Left lung (tissue), 14 donors: ENCODE results near the gene MMP19. TPM values are rescaled to one million over a fixed set of nuclear protein-coding genes. Genes with fewer than 3 reads are reported as not detected.

ENCODE experiments used
- ATAC-seq: fragments of 200-7000 bp; cut with Tn5 transposase; one replicate; pipeline ENCODE4 v1.9.1; 2020; ENCODE audit warnings: moderate library complexity
- DNase-seq, 4 donors: peaks; one replicate each; pipeline ENCODE4 v3.0.0-alpha.2; 2013 to 2020
- H3K27ac ChIP-seq, 2 donors: fragments of 200-600 bp; sonication (generic) in 1 of 2; one replicate each; pipeline versions ENCODE4 v1.5.0 to v1.8.0; 2020 to 2021
- H3K27me3 ChIP-seq, 2 donors: fragments of 200-600 bp; sonication (generic) in 1 of 2; one replicate each; pipeline versions ENCODE4 v1.5.0 to v1.8.0; 2020 to 2021
- H3K36me3 ChIP-seq, 2 donors: fragments of 200-600 bp; sonication (generic) in 1 of 2; one replicate each; pipeline versions ENCODE4 v1.5.0 to v1.8.0; 2020 to 2021
- H3K4me1 ChIP-seq, 2 donors: fragments of 200-600 bp; one replicate each; pipeline ENCODE4 v1.8.0; 2021
- H3K4me3 ChIP-seq, 2 donors: fragments of 200-600 bp; sonication (generic) in 1 of 2; one replicate each; pipeline versions ENCODE4 v1.5.0 to v1.8.0; 2020 to 2021; ENCODE audit warnings: mild to moderate bottlenecking in 1 of 2
- H3K9me3 ChIP-seq, 2 donors: fragments of 200-600 bp; sonication (generic) in 1 of 2; one replicate each; pipeline versions ENCODE4 v1.5.0 to v1.8.0; 2020 to 2021
- CTCF ChIP-seq, 2 donors: fragments of 200-600 bp; sonication (generic) in 1 of 2; IDR thresholded peaks; one replicate each; pipeline versions ENCODE4 v1.5.0 to v1.8.0; 2021; ENCODE audit warnings: antibody characterized with exemption in 2 of 2
- intact Hi-C, 2 donors: fragments of 100-400 bp; cut with DNase I; formaldehyde crosslinking; loops; one replicate each; pipeline versions ENCODE4 v1.11.2 to v1.14.2; 2022
- long read RNA-seq, 12 donors: library from polyadenylated mRNA in 2 of 12; unstranded in 2 of 12; transcript quantifications; one replicate each; pipeline ENCODE4 v2.0.0 and lab custom pipeline, GENCODE V29; 2019 to 2026
- polyA plus RNA-seq, 6 donors: library from polyadenylated mRNA; unstranded; fragments of 120-200 nt; gene quantifications; one replicate each; pipeline ENCODE4 v1.2.1, GENCODE V29; 2013; ENCODE audit not compliant: insufficient read length in 6 of 6
- total RNA-seq, 2 donors: library from RNA; stranded (reverse); fragmentation: NEBNext Ultra II Directional; extraction: Animal tissue kit (Norgen Biotek cat#: 25700); gene quantifications; one replicate each; pipeline ENCODE4 v1.2.1, GENCODE V29; 2021
- donor health status: DM: no; HTN: yes; CAD: no.
- donor health status: DM: no; HTN: no; CAD: no.

MMP19 gene
- total RNA-seq (10 to 100 TPM; 49.3 to 78.4 TPM), polyA plus RNA-seq (10 to 100 TPM in 5 of 6 donors, 1 to 10 TPM in 1; 9.9 to 13.0 (median 11.8) TPM)
- long read RNA-seq, donor 1, partial matches to known transcripts, result 0 of 1 reads
- long read RNA-seq, donor 1, other reads (novel, unspliced or antisense), result 0 of 1 reads
- long read RNA-seq, donor 2, partial matches to known transcripts, result 0 of 1 reads
- long read RNA-seq, donor 2, other reads (novel, unspliced or antisense), result 0 of 1 reads
- long read RNA-seq, donor 3, result 0 reads
- long read RNA-seq, donor 4, partial matches to known transcripts, result 10 of 22 reads
- long read RNA-seq, donor 4, other reads (novel, unspliced or antisense), result 8 of 22 reads
- long read RNA-seq, donor 5, result 0 reads
- long read RNA-seq, donor 6, partial matches to known transcripts, result 0 of 3 reads
- long read RNA-seq, donor 6, other reads (novel, unspliced or antisense), result 0 of 3 reads
- long read RNA-seq, donor 7, partial matches to known transcripts, result 0 of 1 reads
- long read RNA-seq, donor 7, other reads (novel, unspliced or antisense), result 0 of 1 reads
- long read RNA-seq, donor 8, partial matches to known transcripts, result 0 of 1 reads
- long read RNA-seq, donor 8, other reads (novel, unspliced or antisense), result 0 of 1 reads
- long read RNA-seq, donor 9, result 0 reads
- long read RNA-seq, donor 10, transcript MMP19-201 (9 exons, 2,229 nt), result major isoform, 34 of 59 reads
- long read RNA-seq, donor 10, partial matches to known transcripts, result 10 of 59 reads
- long read RNA-seq, donor 10, other reads (novel, unspliced or antisense), result 15 of 59 reads
- long read RNA-seq, donor 11, result 0 reads
- long read RNA-seq, donor 12, result 0 reads

GRCh38 chr12:55842681-55843429, at the start of gene MMP19:
Gene MMP19 (minus strand): TSS chr12:55842936. CDS start chr12:55842830, 106 bp downstream.
- ATAC-seq (peak; percentile 61), DNase-seq (peak in 2 of 4 donors; percentile 69 to 82)
- Histone ChIP-seq H3K27me3 (no peaks in the 10 kb centered on the region), H3K36me3 (peaks cover 0 to 15% of the 10 kb centered on the region in 2 donors), H3K9me3 (no peaks in the 10 kb centered on the region), H3K27ac (peak within 1 kb of the TSS; percentile 15 to 69), H3K4me3 (peak within 1 kb of the TSS; percentile 37 to 54), H3K4me1 (peaks cover 5 to 34% of the 10 kb centered on the region in 2 donors)
- TF ChIP-seq CTCF (IDR thresholded peaks at IDR 0.05), result no peak
- intact Hi-C loops, result no loop called here

GRCh38 chr12:55891310-55891709, 48.6 kb upstream of the MMP19 start:
- intact Hi-C loops, result no loop called here
- no peak for DNase-seq
- H3K4me3 ChIP-seq, result no peak overlapping the region
- no peak for ATAC-seq
- no peaks in the 10 kb centered on the region for H3K36me3 ChIP-seq
- H3K27ac ChIP-seq, result no peak overlapping the region
- no peaks in the 10 kb centered on the region for H3K27me3 ChIP-seq
- no peaks in the 10 kb centered on the region for H3K4me1 ChIP-seq
- TF ChIP-seq CTCF (IDR thresholded peaks at IDR 0.05), result no peak
- no peaks in the 10 kb centered on the region for H3K9me3 ChIP-seq

GRCh38 chr12:55885113-55885512, 42.4 kb upstream of the MMP19 start:
- ATAC-seq, result no peak
- no peaks in the 10 kb centered on the region for H3K4me1 ChIP-seq
- intact Hi-C loops, result no loop called here
- H3K27ac ChIP-seq, result no peak overlapping the region
- TF ChIP-seq CTCF (IDR thresholded peaks at IDR 0.05), result no peak
- H3K4me3 ChIP-seq, result no peak overlapping the region
- no peaks in the 10 kb centered on the region for H3K27me3 ChIP-seq
- H3K9me3 ChIP-seq, result no peaks in the 10 kb centered on the region
- DNase-seq, result no peak
- H3K36me3 ChIP-seq, result no peaks in the 10 kb centered on the region

GRCh38 chr12:55877824-55878223, 35.1 kb upstream of the MMP19 start:
- DNase-seq, result no peak
- Histone ChIP-seq H3K9me3 (peaks cover 0 to 11% of the 10 kb centered on the region in 2 donors), H3K36me3 (no peaks in the 10 kb centered on the region), H3K27me3 (no peaks in the 10 kb centered on the region), H3K27ac (no peak overlapping the region), H3K4me1 (no peaks in the 10 kb centered on the region), H3K4me3 (no peak overlapping the region)
- intact Hi-C loops, result no loop called here
- TF ChIP-seq CTCF (IDR thresholded peaks at IDR 0.05), result no peak
- no peak for ATAC-seq
